ENCODE measurements around the gene GUCY1A1.

Gene GUCY1A1

DNA sequence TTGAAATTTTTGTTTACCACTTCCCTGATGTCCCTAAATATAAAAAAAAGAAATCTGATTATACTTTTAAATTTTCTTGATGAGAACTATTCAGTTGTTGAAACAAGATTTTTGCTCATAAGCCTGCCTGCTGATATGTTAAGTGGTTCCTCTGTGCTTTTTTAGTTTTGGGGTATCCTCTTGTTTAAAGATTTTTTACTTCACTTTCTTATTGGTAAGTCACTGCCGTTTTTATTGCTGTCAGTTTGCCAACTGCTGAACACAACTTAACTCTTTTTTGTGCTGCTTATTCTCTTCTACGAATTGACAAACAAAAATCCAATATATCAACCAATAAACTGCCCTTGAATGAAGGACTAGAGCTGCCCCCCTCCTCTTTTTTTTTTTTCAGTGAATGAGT is 39.5 kb downstream of the GUCY1A1 start:
- Histone ChIP-seq H3K27ac (no peak overlapping the region), H3K9me3 (ENCODE audit: severe bottlenecking) (no peaks in the 10 kb centered on the region), H3K4me3 (ENCODE audit: low read depth, low read length) (no peak overlapping the region), H3K36me3 (no peaks in the 10 kb centered on the region), H3K27me3 (ENCODE audit: insufficient read depth, low read depth, severe bottlenecking) (no peaks in the 10 kb centered on the region)
- DNase-seq, result no peak
- TF ChIP-seq CTCF (IDR thresholded peaks at IDR 0.05; ENCODE audit: low read depth, low read length), result no peak

DNA sequence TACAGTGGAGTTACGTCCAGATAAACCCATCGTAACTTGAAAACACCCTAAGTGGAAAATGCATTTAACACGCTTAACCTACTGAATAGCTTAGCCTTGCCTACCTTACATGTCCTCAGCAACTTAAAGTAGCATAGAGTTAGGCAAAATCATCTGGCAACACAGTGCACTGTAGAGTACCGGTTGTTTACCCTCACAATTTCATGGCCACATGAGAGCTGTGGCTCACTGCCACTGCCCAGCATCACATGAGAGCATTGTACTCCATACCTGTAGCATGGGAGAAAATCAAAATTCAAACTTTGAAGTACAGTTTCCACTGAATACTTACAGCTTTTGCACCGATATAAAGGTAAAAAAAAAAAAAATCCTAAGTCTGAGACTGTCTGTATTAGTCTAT is 40.6 kb downstream of the GUCY1A1 start:
- Histone ChIP-seq H3K36me3 (no peaks in the 10 kb centered on the region), H3K27ac (no peak overlapping the region), H3K27me3 (ENCODE audit: insufficient read depth, low read depth, severe bottlenecking) (no peaks in the 10 kb centered on the region), H3K9me3 (ENCODE audit: severe bottlenecking) (no peaks in the 10 kb centered on the region), H3K4me3 (ENCODE audit: low read depth, low read length) (no peak overlapping the region)
- DNase-seq, result no peak
- no peak for TF ChIP-seq CTCF (IDR thresholded peaks at IDR 0.05; ENCODE audit: low read depth, low read length)

- no peaks in the 10 kb centered on the region for H3K27me3 ChIP-seq (ENCODE audit: insufficient read depth, low read depth, severe bottlenecking)
- TF ChIP-seq CTCF (IDR thresholded peaks at IDR 0.05; ENCODE audit: low read depth, low read length), result no peak
- H3K4me3 ChIP-seq (ENCODE audit: low read depth, low read length), result no peak overlapping the region
- H3K27ac ChIP-seq, result no peak overlapping the region
- no peaks in the 10 kb centered on the region for H3K9me3 ChIP-seq (ENCODE audit: severe bottlenecking)
- DNase-seq, result no peak
- no peaks in the 10 kb centered on the region for H3K36me3 ChIP-seq
These were observed 42.1 kb downstream of the GUCY1A1 start for GRCh38 chr4:155708782-155709181.

GRCh38 chr4:155709918-155710317 is 43.3 kb downstream of the GUCY1A1 start:
- no peak overlapping the region for H3K4me3 ChIP-seq (ENCODE audit: low read depth, low read length)
- no peak for DNase-seq
- H3K27me3 ChIP-seq (ENCODE audit: insufficient read depth, low read depth, severe bottlenecking), result no peaks in the 10 kb centered on the region
- TF ChIP-seq CTCF (IDR thresholded peaks at IDR 0.05; ENCODE audit: low read depth, low read length), result no peak
- H3K36me3 ChIP-seq, result no peaks in the 10 kb centered on the region
- H3K9me3 ChIP-seq (ENCODE audit: severe bottlenecking), result no peaks in the 10 kb centered on the region
- no peak overlapping the region for H3K27ac ChIP-seq

DNA sequence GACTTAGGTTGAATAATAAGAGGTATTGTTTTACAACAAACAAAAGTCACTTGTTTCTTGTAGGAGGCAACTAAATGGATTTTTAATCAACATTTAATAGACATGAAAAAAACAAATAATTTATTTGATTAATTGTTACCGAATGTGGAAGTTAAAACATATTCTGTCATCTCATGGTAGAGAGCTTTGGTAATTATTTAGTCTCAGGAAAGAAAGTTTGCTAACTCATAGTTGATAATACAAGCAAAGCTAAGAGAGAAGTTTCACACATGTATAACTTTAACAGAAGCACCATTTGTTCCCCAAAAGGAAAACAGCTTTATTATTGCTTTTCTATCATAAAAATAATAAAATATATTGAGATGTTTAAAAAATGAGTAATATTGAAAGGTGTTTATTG is 44.9 kb downstream of the GUCY1A1 start:
- no peak for DNase-seq
- no peak overlapping the region for H3K27ac ChIP-seq
- TF ChIP-seq CTCF (IDR thresholded peaks at IDR 0.05; ENCODE audit: low read depth, low read length), result no peak
- H3K36me3 ChIP-seq, result no peaks in the 10 kb centered on the region
- no peaks in the 10 kb centered on the region for H3K9me3 ChIP-seq (ENCODE audit: severe bottlenecking)
- no peaks in the 10 kb centered on the region for H3K27me3 ChIP-seq (ENCODE audit: insufficient read depth, low read depth, severe bottlenecking)
- no peak overlapping the region for H3K4me3 ChIP-seq (ENCODE audit: low read depth, low read length)

- no peak for TF ChIP-seq CTCF (IDR thresholded peaks at IDR 0.05; ENCODE audit: low read depth, low read length)
- Histone ChIP-seq H3K4me3 (ENCODE audit: low read depth, low read length) (no peak overlapping the region), H3K27me3 (ENCODE audit: insufficient read depth, low read depth, severe bottlenecking) (no peaks in the 10 kb centered on the region), H3K27ac (no peak overlapping the region), H3K36me3 (no peaks in the 10 kb centered on the region), H3K9me3 (ENCODE audit: severe bottlenecking) (no peaks in the 10 kb centered on the region)
- DNase-seq, result no peak
These were observed 46.2 kb downstream of the GUCY1A1 start for GRCh38 chr4:155712846-155713245.
